HS-5 (cell line): ENCODE results near the gene SETX.

Experiments
- DNase-seq: peaks from one replicate; pipeline ENCODE4 v3.0.0-alpha.2; 2012; ENCODE audit warnings: low read depth

Gene SETX

DNA sequence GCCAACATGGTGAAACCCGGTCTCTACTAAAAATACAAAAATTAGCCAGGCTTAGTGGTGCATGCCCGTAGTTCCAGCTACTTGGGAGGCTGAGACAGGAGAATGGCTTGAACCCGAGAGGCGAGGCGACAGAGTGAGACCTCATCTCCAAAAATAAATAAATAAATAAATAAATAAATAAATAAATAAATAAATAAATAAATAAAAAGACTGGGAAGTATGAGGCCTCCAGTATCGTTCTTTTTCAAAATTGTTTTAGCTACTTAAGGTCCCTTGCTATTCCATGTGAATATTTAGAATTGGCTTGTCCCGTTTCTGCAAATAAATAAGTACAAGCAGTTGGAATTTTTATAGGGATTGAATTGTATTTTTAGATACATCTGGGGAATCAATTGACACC is 3.0 kb upstream of the SETX start:
- no peak for DNase-seq

DNA sequence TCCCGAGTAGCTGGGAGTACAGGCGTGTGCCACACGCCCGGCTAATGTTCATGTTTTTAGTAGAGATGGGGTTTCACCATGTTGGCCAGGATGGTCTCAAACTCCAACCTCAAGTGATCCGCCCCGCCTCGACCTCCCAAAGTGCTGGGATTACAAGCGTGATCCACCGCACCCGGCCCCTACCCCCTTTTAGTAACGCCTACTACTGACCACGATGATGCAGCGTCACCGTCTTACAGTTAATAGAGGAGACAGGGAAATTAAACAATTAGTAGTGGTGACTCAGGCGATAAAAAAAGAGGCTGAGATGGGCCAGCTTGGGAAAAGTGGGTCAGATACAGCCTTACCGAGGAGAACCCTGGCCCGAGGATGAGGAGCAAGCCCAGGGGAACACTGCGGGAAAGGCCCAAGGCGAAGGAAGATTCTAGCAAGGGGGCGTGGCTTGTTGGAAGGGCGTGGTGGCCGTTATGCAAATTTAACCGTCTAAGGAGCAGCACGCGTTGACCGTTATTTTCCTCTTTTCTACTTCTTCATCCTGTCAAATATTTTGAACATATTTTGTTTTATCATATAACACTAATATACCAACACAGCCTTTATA is 1.6 kb upstream of the SETX start:
- no peak for DNase-seq

DNA sequence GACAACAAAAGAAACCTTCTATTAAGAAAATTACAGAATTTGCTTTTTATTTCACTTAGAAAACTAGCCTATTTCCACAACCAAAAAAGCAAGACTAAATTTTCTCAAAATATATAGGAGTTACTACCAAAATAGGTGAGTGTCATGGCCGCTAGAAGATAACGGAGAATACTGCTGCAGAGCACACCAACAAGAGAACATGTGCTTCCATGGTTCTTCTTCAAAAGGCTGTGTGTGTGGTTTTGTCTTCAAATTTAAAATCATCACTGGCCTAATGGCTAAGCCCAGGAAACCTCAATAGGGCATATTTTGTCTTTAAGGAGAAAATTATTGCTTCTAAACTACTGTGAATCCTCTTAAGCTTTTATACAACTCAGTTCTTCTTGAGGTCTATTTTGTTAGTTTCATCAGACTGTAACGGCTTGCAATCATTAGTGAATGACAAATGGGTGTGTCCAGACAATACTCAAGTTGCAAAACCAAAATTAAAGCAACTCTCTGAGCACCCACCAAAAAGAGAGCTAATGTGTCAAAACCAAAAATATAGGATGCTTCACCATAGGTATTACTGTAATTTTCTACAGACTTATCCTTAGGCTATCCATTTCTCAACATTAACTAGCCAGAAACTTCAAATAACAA is 3.3 kb downstream of the SETX start:
- DNase-seq = no peak

DNA sequence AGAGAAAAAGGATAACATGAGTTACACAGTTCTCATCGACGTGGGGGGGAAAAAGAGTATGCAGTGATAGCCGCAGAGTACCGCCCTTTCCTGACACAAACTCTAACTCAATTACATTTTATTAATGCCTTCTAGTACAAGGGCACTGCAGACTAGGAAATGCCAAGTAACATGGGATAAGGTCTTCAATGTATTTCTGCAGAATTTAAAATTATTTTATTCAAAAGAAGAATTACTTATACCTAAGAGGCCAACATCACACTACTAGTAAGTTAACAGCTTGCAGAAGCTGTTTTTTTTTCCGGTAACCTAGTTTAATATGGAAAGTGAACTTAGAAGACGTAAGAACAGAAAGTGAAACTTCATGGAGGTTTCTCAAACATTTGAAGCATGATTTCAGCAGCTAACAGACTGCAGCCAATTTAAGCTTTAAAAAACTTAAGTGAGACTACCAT is 3.9 kb downstream of the SETX start:
- no peak for DNase-seq

DNA sequence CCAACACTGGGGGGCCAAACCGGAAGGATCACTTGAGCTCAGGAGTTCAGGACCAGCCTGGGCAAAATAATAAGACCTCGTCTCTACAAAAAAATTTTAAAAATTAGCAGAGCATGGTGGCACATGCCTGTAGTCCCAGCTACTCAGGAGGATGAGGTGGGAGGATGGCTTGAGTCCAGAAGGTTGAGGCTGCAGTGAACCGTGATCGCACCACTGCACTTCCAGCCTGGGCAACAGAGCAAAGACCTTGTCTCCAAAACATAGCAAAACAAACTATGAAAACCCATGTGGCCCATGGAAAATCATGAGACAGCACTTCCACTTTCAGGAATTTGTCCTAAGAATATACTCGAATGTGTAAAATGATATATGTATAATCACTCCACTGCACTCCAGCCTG is 6.1 kb downstream of the SETX start:
- DNase-seq = no peak

DNA sequence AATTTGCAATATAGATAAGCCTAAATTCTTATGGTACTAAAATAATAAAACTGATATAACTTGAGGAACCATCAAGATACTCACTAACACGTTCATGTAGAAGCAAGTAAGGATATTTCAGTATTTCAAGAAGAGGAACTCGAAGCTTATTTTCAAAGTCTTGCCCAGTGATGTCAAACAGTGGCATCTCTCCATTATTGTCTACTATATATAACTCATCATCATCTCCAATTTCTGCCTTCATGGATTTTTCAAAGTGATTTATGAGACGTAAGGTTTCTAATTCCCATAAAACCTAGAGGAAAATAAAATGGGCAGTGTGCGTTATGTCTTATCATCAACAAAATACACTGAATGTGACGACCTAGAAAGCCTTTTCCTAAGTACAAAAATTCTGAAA is 8.6 kb downstream of the SETX start:
- DNase-seq = no peak

DNA sequence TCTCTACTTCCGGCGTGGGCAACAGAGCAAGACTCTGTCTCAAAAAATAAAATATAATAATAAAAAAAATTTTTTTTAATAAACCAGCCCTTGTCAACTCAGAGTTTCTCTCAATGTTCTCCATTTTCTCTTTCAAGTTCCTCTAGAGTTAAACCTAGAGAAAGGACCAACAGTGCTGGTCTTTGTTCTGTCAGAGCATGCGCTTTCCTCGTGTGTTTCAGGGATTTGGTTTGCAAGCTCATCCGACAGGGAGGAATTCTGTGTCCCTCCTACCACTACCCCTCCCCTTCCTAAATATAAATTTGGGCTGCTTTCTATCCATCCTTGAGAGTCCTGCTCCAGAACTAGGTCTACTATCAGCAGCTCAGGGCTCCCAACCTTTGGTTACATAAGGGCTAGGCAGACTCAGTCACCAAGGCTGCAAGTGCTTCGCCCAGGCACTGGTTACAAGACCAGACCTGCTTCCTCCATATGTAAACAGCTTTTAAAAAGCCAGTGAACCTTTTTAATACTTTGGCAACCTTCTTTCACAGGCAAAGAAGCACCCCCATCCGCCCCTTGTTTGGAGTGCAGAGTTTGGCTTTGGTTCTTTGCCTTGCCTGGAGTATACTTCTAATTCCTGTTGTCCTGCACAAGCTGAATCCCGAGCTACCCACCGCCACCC is 13.5 kb downstream of the SETX start:
- DNase-seq = no peak

DNA sequence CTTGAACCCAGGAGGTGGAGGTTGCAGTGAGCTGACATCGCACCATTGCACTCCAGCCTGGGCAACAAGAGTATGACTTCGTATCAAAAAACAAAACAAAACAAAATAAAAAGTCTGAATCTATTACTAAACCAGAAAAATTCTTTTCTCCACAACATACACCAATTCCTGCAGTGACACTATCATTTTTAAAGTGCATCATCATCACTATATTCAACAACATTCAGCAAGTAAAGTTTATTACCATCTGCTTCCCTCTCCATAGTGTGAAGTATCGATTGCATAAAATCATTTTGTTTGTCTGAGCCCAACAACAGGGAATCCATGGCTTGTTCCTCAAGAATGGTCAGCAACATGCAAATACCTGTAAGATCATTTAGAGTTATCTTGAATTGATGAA is 20.4 kb downstream of the SETX start:
- no peak for DNase-seq

DNA sequence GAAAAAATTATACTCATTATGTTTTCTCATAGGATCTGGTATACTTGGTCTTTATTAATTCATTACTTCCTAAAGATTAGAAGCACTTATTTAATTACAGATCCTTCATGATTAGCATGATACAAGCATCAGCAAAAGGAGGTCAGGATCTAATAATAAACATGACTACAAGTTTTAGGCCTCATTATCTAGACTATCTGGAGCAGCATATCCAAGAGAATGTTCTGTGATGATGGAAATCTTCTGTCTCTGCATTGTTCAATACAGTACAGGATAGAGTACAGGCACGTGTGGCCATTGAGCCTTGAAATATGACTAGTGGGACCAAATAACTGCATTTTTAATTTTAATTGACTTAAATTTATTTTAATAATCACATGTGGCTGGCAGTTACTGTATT is 21.2 kb downstream of the SETX start:
- DNase-seq = no peak

DNA sequence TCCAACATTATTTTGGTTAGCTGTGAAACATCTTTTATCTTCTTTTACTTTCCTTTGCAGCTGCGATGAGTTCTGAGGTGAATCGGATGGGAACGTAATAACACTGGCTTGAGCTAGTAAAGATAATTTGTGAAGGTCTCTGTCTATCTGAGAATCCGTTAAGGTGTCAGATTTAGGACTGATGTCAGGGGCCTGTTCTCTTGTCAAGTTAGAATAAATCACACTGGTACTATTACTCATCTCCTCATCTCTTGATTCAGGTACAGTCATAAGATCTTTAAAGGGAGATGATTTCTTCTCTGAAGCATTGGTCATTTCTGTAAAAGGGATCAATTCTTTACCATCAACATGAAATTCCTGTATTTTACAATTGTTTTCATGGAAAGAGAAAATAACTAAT is 26.2 kb downstream of the SETX start:
- no peak for DNase-seq

DNA sequence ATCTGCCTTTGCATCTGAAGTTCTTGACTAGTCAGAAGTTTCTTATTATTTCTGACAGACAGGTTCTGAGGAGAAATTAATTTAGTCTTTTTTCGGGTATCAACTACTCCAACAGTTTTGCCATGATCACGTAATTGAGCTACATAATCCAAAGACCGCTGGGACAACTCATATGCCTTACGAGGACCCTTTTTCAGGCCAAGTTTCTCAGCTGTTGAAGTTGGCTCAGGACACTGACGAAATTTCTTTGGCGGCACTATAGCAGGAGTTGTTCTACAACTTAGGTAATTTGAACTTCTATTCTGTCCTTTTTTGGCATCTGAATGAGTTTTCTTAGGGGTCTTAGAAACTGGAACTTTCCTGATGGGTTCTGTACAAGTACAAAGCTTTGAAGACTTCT is 27.2 kb downstream of the SETX start:
- no peak for DNase-seq

DNA sequence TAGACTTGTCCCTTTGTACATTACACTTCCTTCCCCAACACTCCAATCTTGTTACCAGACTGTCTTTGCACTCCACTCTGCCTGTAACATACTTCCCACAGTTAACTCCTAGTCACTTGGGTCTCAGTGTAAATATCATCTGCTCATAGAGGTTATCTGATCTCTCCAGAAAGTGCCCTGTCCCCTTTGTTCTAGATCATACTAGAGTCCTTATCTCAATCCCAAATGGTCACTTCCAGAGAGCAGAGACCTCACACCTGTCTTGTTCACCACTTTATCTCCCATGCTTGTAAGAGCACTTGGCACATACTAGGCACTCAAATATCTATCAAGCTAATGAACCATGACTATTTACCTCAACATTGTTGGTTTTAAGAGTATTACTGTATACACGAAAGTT is 30.4 kb downstream of the SETX start:
- no peak for DNase-seq

DNA sequence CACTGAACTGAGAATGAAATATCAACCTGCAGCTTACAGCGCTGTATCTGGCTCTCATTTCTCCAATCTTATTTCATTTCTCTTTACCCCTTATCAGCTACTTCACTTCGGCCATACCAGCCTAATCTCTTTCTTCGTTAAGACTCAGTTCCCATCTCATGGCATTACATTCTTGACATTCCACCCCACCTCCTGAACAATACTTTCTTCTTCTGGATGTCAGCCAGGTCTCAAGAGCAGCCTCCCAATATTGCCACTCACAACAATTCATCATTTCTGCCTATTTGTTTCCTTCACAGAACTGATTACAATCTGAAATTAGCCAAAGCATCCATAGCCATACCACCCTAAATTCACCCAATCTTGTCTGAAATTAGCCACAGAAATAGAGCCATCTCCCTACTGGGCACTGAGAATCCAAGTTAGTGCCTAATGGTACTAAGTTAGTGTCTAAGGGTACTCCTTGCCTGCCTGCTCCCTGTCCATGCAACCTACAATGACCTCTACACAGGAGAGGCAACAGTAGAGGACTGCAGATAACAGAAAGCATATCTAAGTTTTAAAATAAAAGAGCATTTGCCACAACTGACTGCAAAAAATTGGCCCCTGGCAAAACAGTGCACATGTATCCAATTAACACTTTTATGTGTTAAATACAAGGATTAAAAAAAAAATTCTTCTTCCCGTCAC is 35.2 kb downstream of the SETX start:
- no peak for DNase-seq

DNA sequence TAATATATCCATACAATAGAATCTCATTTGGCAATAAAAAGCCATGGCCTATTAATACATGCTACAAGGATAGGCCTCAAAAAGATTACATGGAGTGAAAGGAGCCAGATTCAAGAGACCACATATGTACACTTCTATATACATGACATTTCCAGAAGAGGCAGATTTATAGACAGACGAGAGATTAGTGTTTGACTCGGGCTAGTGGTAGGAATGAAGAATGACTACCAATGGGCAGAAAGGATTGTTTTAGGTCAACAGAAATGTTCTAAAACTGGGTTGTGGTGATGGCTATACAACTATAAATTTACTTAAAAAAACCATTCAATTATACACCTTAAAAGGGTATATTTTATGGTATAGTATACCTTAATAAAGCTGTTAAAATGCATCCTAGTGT is 41.9 kb downstream of the SETX start:
- no peak for DNase-seq

DNA sequence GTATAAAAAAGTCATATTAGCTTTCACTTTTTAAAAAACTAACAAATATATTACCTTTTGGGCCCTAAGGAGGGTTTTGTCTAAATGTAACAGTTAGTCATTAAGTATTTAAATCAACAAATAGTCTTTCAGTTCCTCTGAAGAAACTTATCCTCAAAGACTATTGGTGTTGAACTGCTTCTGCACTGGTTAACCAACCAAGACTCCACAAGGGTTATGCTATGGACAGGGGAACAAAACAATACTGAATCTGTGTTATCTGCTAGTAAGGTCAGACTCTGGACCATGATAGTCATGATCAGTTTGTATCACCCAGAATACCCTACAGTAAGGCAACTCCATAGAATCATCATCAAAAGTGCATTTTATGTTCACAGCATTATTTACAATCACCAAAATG is 42.4 kb downstream of the SETX start:
- DNase-seq = no peak

DNA sequence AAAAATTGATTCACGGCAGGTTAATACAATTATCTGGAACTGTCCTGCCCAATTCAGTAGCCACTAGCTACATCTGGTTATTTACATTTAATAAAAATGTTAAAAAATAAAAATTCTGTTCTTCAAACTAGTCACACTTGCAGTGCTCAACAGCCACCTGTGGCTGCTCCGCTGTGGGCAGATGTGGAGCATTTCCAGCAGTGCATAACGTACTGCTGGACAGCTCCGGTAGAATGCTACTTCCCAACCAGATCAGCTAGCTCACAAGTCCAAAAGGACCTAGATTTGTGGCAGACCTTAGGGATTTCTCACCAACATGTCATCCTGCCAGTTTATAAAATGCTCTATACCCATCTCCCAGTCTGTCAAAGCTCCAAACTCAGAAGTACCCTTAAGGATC is 42.8 kb downstream of the SETX start:
- DNase-seq = no peak

DNA sequence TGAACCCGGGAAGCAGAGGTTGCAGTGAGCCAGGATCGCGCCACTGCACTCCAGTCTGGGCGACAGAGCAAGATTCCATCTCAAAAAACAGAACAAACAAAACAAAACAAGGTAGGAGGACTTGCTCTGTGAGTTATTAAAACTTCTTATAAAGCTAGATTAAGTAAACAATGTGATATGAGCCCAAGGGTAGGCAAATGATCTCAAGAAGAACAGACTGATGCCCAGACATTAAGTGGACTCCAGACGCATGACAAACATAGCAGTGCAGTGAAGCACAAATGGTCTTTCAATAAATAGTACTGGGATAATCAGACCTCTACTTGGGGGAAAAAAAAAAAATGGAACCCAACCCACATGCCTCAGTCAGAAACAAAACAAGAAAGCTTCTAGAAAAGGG is 45.7 kb downstream of the SETX start:
- DNase-seq = no peak

DNA sequence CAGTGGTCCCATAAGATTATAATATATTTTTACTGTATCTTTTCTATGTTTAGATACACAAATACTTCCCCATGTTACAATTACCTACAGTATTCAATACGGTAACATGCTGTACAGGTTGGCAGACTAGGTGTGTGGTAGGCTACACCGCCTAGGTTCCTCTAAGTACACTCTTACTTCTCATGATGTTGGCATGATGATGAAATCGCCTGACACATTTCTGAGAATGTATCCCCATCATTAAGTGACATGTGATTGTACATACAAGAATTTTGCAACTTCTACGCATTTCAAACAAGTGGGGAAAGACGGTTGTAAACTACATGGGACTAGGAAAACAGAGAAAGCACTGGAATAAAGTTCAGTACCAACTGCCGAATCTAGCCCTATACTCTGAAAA is 53.3 kb downstream of the SETX start:
- DNase-seq = no peak

DNA sequence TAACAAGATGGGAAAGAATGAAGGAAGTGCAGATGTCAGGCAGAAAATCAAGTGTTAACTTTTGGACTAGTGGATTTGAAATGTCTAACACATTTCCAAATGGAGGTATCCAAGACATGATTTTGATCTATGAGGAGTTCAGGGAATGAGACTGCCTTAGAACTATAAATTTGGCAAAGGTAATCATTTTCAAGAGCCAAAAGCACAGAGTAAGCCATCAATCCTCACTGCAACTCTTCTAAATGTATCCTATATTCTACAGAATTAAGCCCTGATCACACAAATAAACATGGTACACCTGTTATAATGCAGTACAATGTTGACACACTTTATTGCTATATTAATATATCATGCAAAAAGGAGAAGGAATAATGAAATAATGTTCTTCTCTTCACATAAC is 55.6 kb downstream of the SETX start:
- no peak for DNase-seq

DNA sequence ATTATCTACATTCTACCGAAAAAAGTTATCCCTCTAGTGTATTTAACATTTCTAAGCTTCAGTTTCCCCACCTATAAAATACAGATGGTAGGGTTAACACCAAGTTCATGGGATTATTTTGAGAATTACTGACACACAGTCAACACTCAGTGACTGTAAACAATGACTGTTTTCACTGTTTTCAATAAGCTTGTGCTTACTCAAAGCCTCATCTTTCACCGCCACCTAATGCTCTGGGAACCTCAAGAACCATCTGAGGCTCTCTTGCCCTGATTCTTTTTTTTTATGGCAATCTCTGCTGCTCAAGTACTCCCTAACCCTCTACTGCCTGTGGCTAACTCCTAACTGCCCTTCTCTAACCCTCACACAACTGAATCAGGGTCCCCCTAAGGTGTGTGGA is 59.6 kb downstream of the SETX start:
- no peak for DNase-seq

DNA sequence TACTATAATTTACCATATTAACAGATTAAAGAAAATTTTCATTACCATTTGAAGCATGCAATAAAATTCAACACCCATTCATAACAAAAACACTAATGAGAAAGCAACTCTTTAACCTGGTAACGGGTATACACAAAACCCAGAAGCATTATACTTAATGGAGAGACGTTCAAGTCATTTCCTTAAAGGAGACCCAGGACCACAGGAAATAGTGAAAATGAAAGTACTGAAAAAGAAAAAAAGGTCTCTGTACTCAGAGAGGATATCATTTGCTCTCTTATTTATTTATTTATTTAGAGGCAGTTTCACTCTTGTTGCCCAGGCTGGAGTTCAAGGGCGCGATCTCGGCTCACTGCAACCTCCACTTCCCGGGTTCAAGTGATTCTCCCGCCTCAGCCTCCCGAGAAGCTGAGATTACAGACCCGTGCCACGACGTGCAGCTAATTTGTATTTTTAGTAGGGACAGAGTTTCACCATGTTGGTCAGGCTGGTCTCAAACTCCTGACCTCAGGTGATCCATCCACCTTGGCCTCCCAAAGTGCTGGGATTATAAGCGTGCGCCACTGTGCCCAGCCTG is 61.6 kb downstream of the SETX start:
- DNase-seq = no peak

DNA sequence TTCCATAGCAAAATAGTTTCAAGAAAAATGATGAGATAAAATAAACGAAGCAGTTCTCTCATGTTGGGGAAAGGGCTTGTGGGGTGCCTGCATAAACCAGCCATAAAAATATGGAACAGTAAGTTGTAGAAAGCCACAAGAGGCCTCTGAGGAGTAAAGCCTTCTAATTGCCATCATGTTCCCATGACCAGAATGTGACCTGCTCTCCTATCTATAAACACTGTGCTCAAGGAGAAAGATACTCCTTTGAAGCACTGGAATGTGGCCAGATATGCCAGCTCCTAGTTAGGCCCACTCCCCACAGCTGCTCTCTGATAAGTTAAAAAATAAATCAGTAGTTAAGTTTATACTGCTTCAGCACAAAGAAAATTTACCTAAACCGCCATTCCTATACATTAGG is 65.8 kb downstream of the SETX start:
- DNase-seq = no peak

DNA sequence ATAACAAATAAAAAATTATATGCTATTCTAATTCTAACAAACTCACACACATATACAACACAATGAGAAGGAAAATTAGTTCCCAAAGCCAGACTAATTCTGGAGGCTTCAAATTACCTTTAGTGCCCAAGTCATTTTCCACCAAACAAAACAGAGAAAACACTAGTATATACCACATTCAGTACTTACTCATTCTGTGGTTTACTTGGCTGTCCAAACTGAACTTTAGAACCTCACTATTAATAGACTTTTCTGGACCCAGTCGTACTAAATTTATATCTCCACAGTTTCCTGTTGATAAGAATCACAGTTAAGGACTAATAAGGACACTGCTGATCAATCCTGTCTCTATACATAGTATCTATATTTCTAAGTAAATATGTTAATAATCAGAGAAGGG is 66.4 kb downstream of the SETX start:
- DNase-seq = no peak
